ENCODE results near the gene KRT25. TPM values are rescaled to one million over a fixed set of nuclear protein-coding genes. Genes with fewer than 3 reads are reported as not detected.

KRT25 gene, protein sequence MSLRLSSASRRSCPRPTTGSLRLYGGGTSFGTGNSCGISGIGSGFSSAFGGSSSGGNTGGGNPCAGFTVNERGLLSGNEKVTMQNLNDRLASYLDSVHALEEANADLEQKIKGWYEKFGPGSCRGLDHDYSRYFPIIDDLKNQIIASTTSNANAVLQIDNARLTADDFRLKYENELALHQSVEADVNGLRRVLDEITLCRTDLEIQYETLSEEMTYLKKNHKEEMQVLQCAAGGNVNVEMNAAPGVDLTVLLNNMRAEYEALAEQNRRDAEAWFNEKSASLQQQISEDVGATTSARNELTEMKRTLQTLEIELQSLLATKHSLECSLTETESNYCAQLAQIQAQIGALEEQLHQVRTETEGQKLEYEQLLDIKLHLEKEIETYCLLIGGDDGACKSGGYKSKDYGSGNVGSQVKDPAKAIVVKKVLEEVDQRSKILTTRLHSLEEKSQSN
- not detected in 2 replicates for total RNA-seq

DNA sequence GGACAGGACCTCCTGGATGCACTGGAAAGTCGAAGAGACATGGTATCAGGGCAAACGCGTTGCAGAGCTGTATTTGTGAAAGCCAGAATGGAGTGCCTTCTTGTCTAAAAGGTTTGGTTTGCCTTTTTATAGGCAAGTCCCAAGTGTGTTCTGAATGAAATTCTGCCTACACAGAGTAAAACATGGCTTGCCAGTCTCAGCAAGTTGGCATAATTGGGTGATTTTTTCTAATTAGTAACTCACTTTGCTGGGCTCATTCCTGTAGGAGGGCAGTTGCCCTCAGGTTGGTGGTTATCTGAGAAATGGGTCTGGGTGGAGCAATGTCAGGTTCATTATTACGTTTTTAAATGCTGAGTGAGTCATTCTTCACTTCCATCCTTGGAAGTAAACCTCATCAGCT, at the start of gene KRT25:
Gene KRT25, minus strand, starts transcription at position 101 of the 400 bp plus-strand sequence. Its CDS starts 60 bp downstream, at position 41.

DNA sequence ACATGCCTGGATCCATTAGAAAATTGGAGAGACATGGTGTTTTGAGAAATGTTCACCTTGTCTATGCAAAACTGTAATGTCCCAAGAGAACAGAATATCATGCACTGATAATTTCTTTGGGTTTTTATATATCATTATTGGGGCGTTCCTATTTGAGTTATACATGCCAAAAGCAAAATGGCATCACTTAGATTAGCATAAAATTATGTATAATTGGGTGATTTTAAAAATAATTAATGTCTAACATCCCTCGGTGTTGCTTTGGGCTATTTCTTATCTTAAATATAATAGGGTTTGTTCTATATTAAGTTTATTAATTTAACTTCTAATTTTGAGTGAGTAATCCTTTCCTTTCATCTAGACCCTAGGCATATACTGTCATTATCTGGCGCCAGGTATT, 44.7 kb upstream of the KRT25 start, which contains the start of gene KRT28:
Gene KRT28, minus strand, starts transcription at position 101 of the 400 bp plus-strand sequence. Its CDS starts 66 bp downstream, at position 35.

GRCh38 chr17:40782450-40782849, 27.3 kb upstream of the KRT25 start, which contains the start of gene KRT27:
TSS of gene KRT27 (minus strand) at chr17:40782550. CDS start at chr17:40782493, 57 bp downstream.

GRCh38 chr17:40772101-40772500, 17.0 kb upstream of the KRT25 start, which contains the start of gene KRT26:
TSS of gene KRT26 (minus strand) at chr17:40772201. CDS start at chr17:40772113, 88 bp downstream.

GRCh38 chr17:40703652-40704051, 51.5 kb downstream of the KRT25 start, which contains the start of gene KRT24:
TSS of gene KRT24 (minus strand) at chr17:40703752. CDS start at chr17:40703693, 59 bp downstream.

Other genes with a start within 250 kb of the KRT25 start
- gene CCR7, start 189.9 kb downstream of the KRT25 start, total RNA-seq = not detected in 2 replicates
- 82.4 and 89.9 TPM in 2 replicates for gene SMARCE1, start 107.5 kb downstream of the KRT25 start, total RNA-seq
- gene KRT222, start 90.2 kb downstream of the KRT25 start, total RNA-seq = not detected in 2 replicates
- gene KRT24, start 51.6 kb downstream of the KRT25 start, total RNA-seq = not detected in 2 replicates
- gene KRT26, start 16.9 kb upstream of the KRT25 start, total RNA-seq = not detected in 2 replicates
- not detected in 2 replicates for gene KRT27, start 27.2 kb upstream of the KRT25 start, total RNA-seq
- not detected in 2 replicates for gene KRT28, start 44.6 kb upstream of the KRT25 start, total RNA-seq
- gene KRT10, start 67.3 kb upstream of the KRT25 start, total RNA-seq = 1.5 and 3.5 TPM in 2 replicates
- not detected in 2 replicates for gene KRT12, start 111.9 kb upstream of the KRT25 start, total RNA-seq
- gene KRT20, start 129.9 kb upstream of the KRT25 start, total RNA-seq = not detected in 2 replicates
- gene KRT23, start 182.3 kb upstream of the KRT25 start, total RNA-seq = 0.17 and 0.87 TPM in 2 replicates
- gene KRT39, start 211.6 kb upstream of the KRT25 start, total RNA-seq = not detected in 2 replicates
- not detected in 2 replicates for gene KRT40, start 229.0 kb upstream of the KRT25 start, total RNA-seq
- gene KRTAP3-3, start 238.8 kb upstream of the KRT25 start, total RNA-seq = not detected in 2 replicates
- gene KRTAP3-2, start 244.6 kb upstream of the KRT25 start, total RNA-seq = not detected in 2 replicates